ENCODE results near the gene RGL1. TPM values are rescaled to one million over a fixed set of nuclear protein-coding genes. Genes with fewer than 3 reads are reported as not detected.
"Not testable (repeated sequence)": the region's sequence is repeated elsewhere in the genome, so short reads cannot be mapped to it uniquely, and the experiment has no call there.

RGL1 gene
- 1 to 10 TPM; 2.6 TPM for total RNA-seq

DNA sequence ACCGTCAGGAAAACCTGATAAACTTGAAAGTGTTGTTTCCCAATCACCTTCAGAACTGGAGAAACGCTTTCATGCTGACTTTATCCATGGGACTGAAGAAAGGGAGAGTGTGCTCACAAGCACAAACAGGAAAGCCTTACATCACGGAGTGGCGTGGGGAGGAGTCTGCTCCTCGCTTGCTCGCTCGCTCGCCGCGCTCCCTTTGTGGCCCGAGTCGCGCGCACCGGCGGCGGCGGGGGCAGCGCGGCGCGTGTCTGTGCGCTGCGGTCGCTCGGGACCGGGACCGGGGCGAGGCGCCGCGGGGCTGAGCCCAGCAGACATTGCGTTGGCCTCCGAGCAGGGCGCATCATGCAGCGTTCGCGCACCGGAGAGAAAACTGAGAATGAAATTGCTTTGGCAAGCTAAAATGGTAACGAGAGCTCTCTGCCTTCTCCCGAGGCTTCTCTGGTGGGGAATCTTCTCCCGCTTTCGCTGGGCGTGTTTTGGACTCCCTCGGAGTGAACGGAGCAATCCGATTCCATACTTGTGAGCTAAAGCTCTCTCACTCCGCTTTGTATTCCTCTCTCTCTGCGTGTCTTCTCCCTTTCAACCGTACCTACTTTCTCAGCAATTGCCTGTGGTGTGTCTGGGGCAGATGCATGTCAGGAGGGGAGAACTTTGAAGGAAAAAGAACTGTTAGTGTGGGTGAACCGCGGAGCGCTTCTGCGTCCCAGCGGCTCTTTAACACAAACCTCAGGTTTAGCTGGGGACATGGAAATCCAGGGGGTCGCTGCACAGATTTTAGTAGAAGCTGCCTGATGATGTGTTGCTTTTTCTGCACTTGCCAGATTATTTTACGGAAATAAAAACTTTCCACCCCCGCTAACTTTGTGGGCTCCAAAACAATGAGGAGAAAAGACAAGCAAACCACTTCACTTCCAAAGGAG, at the start of gene RGL1:
RGL1 (plus strand) TSS at position 205 of the 926 bp plus-strand sequence; CDS start at position 383, 178 bp downstream.
- H3K9me3 Mint-ChIP-seq, result peaks cover 21% of the 10 kb centered on the region
- peaks cover 19% of the 10 kb centered on the region for H3K27me3 Mint-ChIP-seq
- peak within 1 kb of the TSS; percentile 83 for H3K4me3 Mint-ChIP-seq
- ChIA-PET POLR2A (no interaction called here), CTCF (no interaction called here)
- H3K36me3 Mint-ChIP-seq (ENCODE audit: low read depth), result peaks cover 5% of the 10 kb centered on the region
- H3K27ac Mint-ChIP-seq, result no peak within 1 kb of the TSS
- H3K4me1 Mint-ChIP-seq, result peaks cover 16% of the 10 kb centered on the region
- peak; percentile 36 for DNase-seq

DNA sequence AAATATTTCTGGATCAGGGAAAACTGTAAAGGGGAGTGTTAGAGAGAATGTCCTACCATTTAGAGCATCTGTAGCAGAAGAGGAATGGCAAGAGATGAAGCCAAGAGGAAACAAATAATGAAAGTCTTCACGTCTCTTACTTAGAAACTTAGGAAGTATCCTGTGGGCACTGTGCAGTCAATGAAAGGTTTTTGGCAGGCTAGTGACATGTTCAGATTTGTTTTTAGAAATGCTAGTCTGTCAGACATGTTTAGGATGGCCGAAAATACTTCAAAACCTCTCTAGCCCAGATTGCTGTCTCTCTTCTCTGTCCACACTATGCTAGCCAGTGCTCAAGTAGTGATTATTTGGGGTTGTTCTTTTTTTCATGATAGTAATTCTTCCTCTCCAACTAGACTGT, 48.6 kb upstream of the RGL1 start:
- ChIA-PET POLR2A (no interaction called here), CTCF (no interaction called here)
- Mint-ChIP-seq H3K27ac (no peak overlapping the region), H3K4me1 (no peaks in the 10 kb centered on the region), H3K4me3 (no peak overlapping the region), H3K36me3 (ENCODE audit: low read depth) (no peaks in the 10 kb centered on the region), H3K27me3 (no peaks in the 10 kb centered on the region), H3K9me3 (peaks cover 11% of the 10 kb centered on the region)
- DNase-seq, result no peak

DNA sequence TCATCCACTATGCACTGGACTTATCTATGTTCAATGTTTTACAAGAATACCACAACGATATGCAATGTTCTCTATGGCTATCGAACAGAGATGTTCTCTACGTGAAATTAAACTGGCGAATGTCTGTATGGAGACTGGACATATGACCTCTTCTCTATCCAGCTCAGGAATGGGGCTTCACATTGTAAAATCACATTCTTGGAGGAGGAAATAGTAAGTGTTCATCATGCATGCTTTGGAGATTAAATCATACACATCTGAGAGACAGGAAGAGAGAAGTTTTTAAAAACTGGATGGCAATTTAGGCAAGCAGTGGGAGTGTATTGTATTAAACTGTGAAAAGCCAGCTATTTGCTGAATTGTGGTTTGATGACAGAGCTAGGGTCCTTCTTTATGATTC, 47.9 kb upstream of the RGL1 start:
- H3K4me3 Mint-ChIP-seq, result no peak overlapping the region
- no peaks in the 10 kb centered on the region for H3K4me1 Mint-ChIP-seq
- DNase-seq, result no peak
- POLR2A ChIA-PET, result no interaction called here
- H3K9me3 Mint-ChIP-seq, result peaks cover 9% of the 10 kb centered on the region
- no peaks in the 10 kb centered on the region for H3K27me3 Mint-ChIP-seq
- CTCF ChIA-PET, result interaction anchor here (0.6 kb wide), 1 partner anchor 41 kb away, joined by 3 read pairs; no protein-coding TSS in a partner anchor
- H3K36me3 Mint-ChIP-seq (ENCODE audit: low read depth), result no peaks in the 10 kb centered on the region
- H3K27ac Mint-ChIP-seq, result no peak overlapping the region

DNA sequence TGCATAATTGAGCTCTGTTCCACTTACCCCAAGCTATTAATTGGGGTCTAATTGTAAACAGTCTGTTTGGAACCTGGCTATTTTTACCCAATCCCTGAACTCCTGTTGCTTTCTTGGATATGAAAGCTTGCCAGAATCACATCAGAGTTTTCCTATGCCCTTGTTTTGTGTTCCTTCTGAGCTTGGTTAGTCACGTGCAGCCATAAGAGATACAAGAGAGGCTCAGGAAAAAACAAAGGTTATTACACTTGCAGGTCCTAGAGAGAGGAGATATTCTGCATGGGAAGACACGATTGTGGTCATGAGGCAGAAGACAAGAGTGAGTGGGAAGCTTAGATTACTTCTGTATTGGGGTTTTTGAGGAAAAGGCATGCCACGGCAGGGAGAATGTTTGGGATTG, 46.0 kb upstream of the RGL1 start:
- Mint-ChIP-seq H3K27ac (no peak overlapping the region), H3K27me3 (no peaks in the 10 kb centered on the region), H3K9me3 (peaks cover 11% of the 10 kb centered on the region), H3K4me1 (no peaks in the 10 kb centered on the region), H3K4me3 (no peak overlapping the region), H3K36me3 (ENCODE audit: low read depth) (peaks cover 6% of the 10 kb centered on the region)
- ChIA-PET CTCF (interaction anchor here (1.1 kb wide), 1 partner anchor 26 kb away, joined by 3 read pairs; no protein-coding TSS in a partner anchor), POLR2A (no interaction called here)
- DNase-seq, result no peak

DNA sequence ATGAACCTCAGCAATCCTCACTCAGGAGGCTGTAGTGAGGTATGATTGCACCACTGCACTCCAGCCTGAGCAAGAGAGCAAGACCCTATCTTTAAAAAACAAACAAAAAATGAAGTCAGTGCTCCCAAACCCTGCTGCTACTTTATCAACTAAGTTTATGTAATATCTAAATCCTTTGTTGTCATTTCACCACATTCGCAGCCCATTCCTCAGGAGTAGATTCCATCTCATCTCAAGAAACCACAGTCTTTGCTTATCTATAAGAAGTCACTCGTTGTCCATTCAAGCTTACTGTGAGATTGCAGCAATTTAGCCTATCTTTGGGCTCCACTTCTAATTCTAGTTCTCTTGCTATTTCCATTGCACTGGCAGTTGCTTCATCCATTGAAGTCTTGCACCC, 44.3 kb upstream of the RGL1 start:
- H3K4me1 Mint-ChIP-seq, result no peaks in the 10 kb centered on the region
- H3K27me3 Mint-ChIP-seq, result no peaks in the 10 kb centered on the region
- H3K9me3 Mint-ChIP-seq, result peaks cover 24% of the 10 kb centered on the region
- ChIA-PET POLR2A (no interaction called here), CTCF (no interaction called here)
- peaks cover 9% of the 10 kb centered on the region for H3K36me3 Mint-ChIP-seq (ENCODE audit: low read depth)
- DNase-seq, result no peak
- H3K27ac Mint-ChIP-seq, result no peak overlapping the region
- H3K4me3 Mint-ChIP-seq, result no peak overlapping the region

DNA sequence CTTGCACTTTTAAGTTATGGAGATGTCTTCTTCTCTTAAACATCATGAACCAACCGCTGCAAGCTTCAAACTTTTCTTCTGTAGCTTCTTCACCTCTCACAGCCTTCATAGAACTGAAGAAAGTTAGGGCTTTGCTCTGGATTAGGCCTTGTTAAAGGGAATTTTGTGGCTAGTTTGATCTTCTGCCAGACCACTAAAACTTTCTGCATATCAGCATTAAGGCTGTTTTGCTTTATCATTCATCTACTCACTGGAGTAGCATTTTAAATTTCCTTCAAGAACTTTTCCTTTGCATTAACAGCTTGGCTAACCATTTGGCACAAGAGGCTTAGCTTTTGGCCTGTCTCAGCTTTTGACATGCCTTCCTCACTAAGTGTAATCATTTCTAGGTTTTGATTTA, 43.0 kb upstream of the RGL1 start:
- Mint-ChIP-seq H3K4me3 (no peak overlapping the region), H3K9me3 (peaks cover 24% of the 10 kb centered on the region), H3K4me1 (no peaks in the 10 kb centered on the region), H3K36me3 (ENCODE audit: low read depth) (peaks cover 9% of the 10 kb centered on the region), H3K27ac (no peak overlapping the region), H3K27me3 (no peaks in the 10 kb centered on the region)
- CTCF ChIA-PET, result no interaction called here
- POLR2A ChIA-PET, result no interaction called here
- DNase-seq, result no peak

DNA sequence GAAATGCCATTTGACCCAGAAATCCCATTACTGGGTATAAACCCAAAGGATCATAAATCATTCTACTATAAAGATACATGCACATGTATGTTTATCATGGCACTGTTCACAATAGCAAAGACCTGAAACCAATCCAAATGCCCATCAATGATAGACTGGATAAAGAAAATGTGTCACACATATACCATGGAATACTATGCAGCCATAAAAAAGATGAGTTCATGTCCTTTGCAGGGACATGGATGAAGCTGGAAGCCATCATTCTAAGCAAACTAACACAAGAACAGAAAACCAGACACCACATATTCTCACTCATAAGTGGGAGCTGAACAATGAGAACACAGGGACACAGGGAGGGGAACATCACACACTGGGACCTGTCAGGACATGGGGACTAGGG, 42.1 kb upstream of the RGL1 start:
- DNase-seq; H3K27ac Mint-ChIP-seq; H3K36me3 Mint-ChIP-seq (ENCODE audit: low read depth); H3K4me3 Mint-ChIP-seq; POLR2A ChIA-PET; H3K4me1 Mint-ChIP-seq; H3K27me3 Mint-ChIP-seq: not testable (repeated sequence)
- peaks cover 24% of the 10 kb centered on the region for H3K9me3 Mint-ChIP-seq
- CTCF ChIA-PET, result interaction anchor here (0.6 kb wide), 1 partner anchor 482 kb away, joined by 3 read pairs; no protein-coding TSS in a partner anchor

DNA sequence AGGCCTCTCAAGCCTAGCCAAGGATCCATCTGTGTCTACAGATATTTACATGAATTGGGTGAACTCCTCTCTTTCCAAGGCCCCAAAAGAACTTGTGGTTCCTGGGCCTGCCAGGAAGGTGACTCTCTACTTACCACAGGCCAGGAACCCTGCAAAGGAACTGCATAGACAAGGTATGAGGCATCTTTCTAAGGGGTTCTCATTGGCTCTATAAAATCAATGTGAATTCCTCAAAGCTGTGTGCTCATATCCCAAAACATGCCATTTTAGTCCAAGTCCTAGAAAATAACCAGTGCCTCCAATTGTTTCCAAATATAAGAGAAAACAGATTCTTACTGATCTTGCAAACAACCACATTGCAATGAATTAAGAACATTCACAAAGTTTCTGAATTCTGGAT, 39.9 kb upstream of the RGL1 start:
- Mint-ChIP-seq H3K4me1 (no peaks in the 10 kb centered on the region), H3K27me3 (no peaks in the 10 kb centered on the region), H3K36me3 (ENCODE audit: low read depth) (peaks cover 9% of the 10 kb centered on the region), H3K9me3 (peaks cover 24% of the 10 kb centered on the region), H3K27ac (no peak overlapping the region), H3K4me3 (no peak overlapping the region)
- POLR2A ChIA-PET, result interaction anchor here (0.6 kb wide), 1 partner anchor 151 kb away, joined by 3 read pairs; no protein-coding TSS in a partner anchor
- no peak for DNase-seq
- CTCF ChIA-PET, result interaction anchor here (1.1 kb wide), 1 partner anchor 151 kb away, joined by 3 read pairs; no protein-coding TSS in a partner anchor

DNA sequence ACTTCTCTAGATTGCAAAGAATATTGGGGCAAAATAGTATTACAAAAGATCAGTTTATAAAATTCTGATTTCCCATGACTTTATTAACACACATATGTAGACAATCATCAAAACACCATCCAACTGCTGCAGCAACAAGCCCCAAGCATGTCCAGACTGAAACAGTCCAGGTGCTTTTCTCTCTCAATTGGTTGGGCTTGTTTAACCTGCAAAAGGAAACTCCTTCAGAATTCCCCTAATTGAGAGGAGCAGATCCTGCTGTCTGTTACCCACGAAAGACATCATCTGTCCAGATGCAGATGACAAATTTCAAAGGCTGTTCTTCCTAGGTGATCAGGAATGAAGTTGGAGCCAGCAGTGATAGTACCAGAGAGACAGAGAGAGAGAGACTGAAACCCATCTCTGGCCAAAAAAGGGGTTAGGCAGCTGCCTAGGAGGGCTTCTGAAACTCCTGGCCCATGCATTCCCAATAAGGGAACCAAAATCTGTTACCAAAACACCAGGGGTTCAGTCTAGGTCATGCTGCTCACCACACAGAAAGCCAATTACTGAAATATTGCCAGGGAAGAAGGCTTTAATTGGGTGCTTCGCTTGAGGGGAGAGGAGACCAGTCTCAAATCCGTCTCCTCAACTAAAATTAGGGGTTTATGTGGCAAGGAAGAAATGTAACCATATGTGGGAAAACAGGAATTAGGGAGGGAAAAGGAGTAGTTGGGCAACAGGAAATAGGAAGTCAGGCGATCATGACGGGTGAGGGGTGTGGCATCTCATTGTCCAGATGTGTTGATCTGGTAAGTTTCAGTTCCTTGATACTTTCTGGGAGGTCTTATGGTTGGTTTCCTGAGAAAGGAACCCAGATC, 34.7 kb upstream of the RGL1 start:
- Mint-ChIP-seq H3K27ac (no peak overlapping the region), H3K4me3 (no peak overlapping the region), H3K9me3 (peaks cover 26% of the 10 kb centered on the region), H3K36me3 (ENCODE audit: low read depth) (no peaks in the 10 kb centered on the region), H3K27me3 (no peaks in the 10 kb centered on the region), H3K4me1 (no peaks in the 10 kb centered on the region)
- DNase-seq, result no peak
- ChIA-PET POLR2A (no interaction called here), CTCF (interaction anchor here (0.6 to 1.0 kb wide), 2 partner anchors 56 to 145 kb away, joined by 3 to 4 read pairs; no protein-coding TSS in a partner anchor)

DNA sequence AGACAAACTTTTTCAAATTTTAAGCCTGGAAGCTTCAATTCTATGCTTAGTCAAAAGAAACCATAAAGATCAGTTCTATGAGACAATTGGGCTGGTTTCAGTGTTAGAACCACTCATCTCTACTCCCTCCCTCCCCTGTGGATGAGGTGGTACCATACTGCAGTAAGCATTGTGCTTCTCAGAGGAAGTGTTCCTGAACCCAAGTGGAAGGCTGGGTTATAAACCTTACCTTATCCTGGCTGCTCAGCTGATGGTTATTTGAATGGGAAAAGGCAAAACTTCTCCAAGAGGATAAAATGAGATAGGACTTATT, 34.1 kb upstream of the RGL1 start:
- no peak overlapping the region for H3K4me3 Mint-ChIP-seq
- no peak for DNase-seq
- POLR2A ChIA-PET, result no interaction called here
- CTCF ChIA-PET, result interaction anchor here (0.6 kb wide), 1 partner anchor 57 kb away, joined by 4 read pairs; no protein-coding TSS in a partner anchor
- H3K9me3 Mint-ChIP-seq, result peaks cover 26% of the 10 kb centered on the region
- no peaks in the 10 kb centered on the region for H3K27me3 Mint-ChIP-seq
- H3K4me1 Mint-ChIP-seq, result no peaks in the 10 kb centered on the region
- H3K36me3 Mint-ChIP-seq (ENCODE audit: low read depth), result no peaks in the 10 kb centered on the region
- no peak overlapping the region for H3K27ac Mint-ChIP-seq

DNA sequence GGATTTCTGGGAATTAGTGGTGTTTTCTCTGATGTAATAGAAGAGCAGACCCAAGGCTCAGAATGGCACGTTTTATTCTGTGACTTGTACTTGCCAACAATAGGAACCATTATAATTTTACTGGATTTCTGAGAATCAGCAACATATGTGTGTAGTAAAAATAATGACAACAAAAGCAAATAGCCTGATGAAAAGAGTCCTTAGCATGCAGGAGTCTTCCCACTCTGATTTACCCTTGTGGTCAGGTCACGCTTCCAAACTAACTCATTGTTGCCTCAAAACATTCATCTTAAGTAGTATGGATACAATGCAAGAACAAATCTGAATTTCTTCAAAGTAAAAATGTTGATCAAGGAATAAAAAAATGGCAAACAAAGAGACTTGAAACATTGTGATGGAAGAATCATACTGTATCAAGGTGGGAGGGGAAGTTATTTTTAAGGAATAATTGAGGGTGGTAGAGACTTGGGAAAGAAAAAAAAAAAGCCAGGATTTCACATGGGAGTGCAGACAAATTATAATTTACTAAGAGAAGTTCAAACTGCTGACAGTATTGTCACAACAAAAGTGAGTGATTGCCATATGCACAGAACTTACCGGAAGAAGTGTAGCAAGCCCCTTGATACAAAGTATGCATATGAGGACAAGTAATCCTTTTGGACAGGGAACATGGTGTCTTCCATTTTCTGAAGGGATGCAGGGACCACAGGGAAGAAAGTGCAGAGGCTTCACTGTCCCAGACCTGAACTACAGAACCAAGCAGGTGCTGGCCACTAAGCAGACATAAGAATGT, 31.2 kb upstream of the RGL1 start:
- peaks cover 29% of the 10 kb centered on the region for H3K9me3 Mint-ChIP-seq
- H3K27me3 Mint-ChIP-seq, result no peaks in the 10 kb centered on the region
- ChIA-PET CTCF (interaction anchor here (0.7 kb wide), 1 partner anchor 211 kb away, joined by 3 read pairs; no protein-coding TSS in a partner anchor), POLR2A (no interaction called here)
- no peaks in the 10 kb centered on the region for H3K4me1 Mint-ChIP-seq
- no peak overlapping the region for H3K4me3 Mint-ChIP-seq
- no peaks in the 10 kb centered on the region for H3K36me3 Mint-ChIP-seq (ENCODE audit: low read depth)
- no peak for DNase-seq
- H3K27ac Mint-ChIP-seq, result no peak overlapping the region

DNA sequence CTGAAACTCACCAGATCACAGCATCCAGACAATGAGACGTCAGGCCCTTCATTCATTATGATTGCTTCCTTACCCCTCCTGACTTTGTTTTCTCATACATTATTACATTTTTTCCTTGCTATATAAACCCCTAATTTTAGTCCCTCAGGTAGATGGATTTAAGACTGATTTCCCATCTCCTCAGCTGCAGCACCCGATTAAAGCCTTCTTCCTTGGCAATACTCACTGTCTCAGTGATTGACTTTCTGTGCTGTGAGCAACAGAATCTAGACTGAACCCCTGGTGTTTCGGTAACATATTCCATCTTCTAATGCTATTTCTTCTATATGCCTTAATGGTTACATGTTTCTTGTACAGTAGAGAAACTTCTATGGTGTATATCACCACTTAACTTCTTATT, 30.0 kb upstream of the RGL1 start:
- peaks cover 29% of the 10 kb centered on the region for H3K9me3 Mint-ChIP-seq
- H3K27me3 Mint-ChIP-seq, result no peaks in the 10 kb centered on the region
- H3K27ac Mint-ChIP-seq, result no peak overlapping the region
- ChIA-PET POLR2A (no interaction called here), CTCF (no interaction called here)
- H3K4me1 Mint-ChIP-seq, result no peaks in the 10 kb centered on the region
- H3K36me3 Mint-ChIP-seq (ENCODE audit: low read depth), result no peaks in the 10 kb centered on the region
- H3K4me3 Mint-ChIP-seq, result no peak overlapping the region
- no peak for DNase-seq
